Measurements from ENCODE around the gene WASF3. TPM values are rescaled to one million over a fixed set of nuclear protein-coding genes. Genes with fewer than 3 reads are reported as not detected.

WASF3 gene
- total and polyA plus RNA-seq, 2 experiments from 2014 or later = 9.9 to 20.7 TPM

- TF ChIP-seq POLR2AphosphoS5 (IDR thresholded peaks at IDR 0.05; ENCODE audit: low read depth) (no peak), EZH2 (IDR thresholded peaks at IDR 0.05; ENCODE audit: low read depth, unreplicated experiment) (no peak), ZNF462 (CRISPR knock-in tag; IDR thresholded peaks at IDR 0.05) (no peak), ZNF114 (CRISPR knock-in tag; IDR thresholded peaks at IDR 0.05) (no peak), EZH2phosphoT487 (IDR thresholded peaks at IDR 0.05; ENCODE audit: unreplicated experiment) (no peak), REST (IDR thresholded peaks at IDR 0.05; ENCODE audit: unreplicated experiment) (no peak), ZNF331 (CRISPR knock-in tag; IDR thresholded peaks at IDR 0.05; ENCODE audit: low read depth) (no peak)
- H3K27me3 Mint-ChIP-seq (ENCODE audit: insufficient read depth, low read depth, poor library complexity) = no peaks in the 10 kb centered on the region
Measured at GRCh38 chr13:26528527-26528926, 29.0 kb upstream of the WASF3 start.

More at GRCh38 chr13:26528527-26528926, 29.0 kb upstream of the WASF3 start:
- H3K4me3 Mint-ChIP-seq = no peak overlapping the region
- H3K27me3 ChIP-seq (ENCODE audit: insufficient read depth) = no peaks in the 10 kb centered on the region
- no peak overlapping the region; the same call in 1 of the 2 replicates for H3K27ac Mint-ChIP-seq
- H3K4me2 ChIP-seq = no peak overlapping the region; the same call in 1 of the 2 replicates
- no peak for ATAC-seq
- no peaks in the 10 kb centered on the region for H3K36me3 Mint-ChIP-seq (ENCODE audit: low read depth)
- no peak for DNase-seq (ENCODE audit: low spot score)
- peaks cover 39% of the 10 kb centered on the region for H3K4me1 Mint-ChIP-seq
- H3K9me3 Mint-ChIP-seq = no peaks in the 10 kb centered on the region
- no peaks in the 10 kb centered on the region for H3K79me2 ChIP-seq (replicated peaks; ENCODE audit: insufficient read depth)
- no peak overlapping the region for H3K4me3 ChIP-seq
- no peaks in the 10 kb centered on the region for H3F3A ChIP-seq (replicated peaks; ENCODE audit: low read depth)
- H3K27ac ChIP-seq (ENCODE audit: low read depth) = no peak overlapping the region
- no peaks in the 10 kb centered on the region for H4K20me1 ChIP-seq (replicated peaks; ENCODE audit: insufficient read depth)
- no peaks in the 10 kb centered on the region for H3K9me2 ChIP-seq (ENCODE audit: insufficient read depth)
- peaks cover 16% of the 10 kb centered on the region for H3K4me1 ChIP-seq (ENCODE audit: insufficient read depth)
- no peaks in the 10 kb centered on the region for H3K36me3 ChIP-seq (ENCODE audit: insufficient read depth)
- H2AFZ ChIP-seq = no peak overlapping the region

Data from GM23338 (cell line).